HepG2 (cell line): ENCODE results near the gene SIX5. TPM values are rescaled to one million over a fixed set of nuclear protein-coding genes. Genes with fewer than 3 reads are reported as not detected.

Experiments used
- ARNT ChIP-seq: fragments of 450-650 bp; IDR thresholded peaks from 2 replicates; pipeline ENCODE4 v1.6.1; 2017
- ETV5 ChIP-seq: IDR thresholded peaks from 2 replicates; pipeline ENCODE4 v1.6.1; 2018; ENCODE audit warnings: missing biosample characterization, missing genetic modification reagents, inconsistent platforms, borderline replicate concordance
- HNRNPLL ChIP-seq: fragments of 200-400 bp; formaldehyde crosslinking; IDR thresholded peaks from 2 replicates; pipeline ENCODE4 v1.6.1; 2017; ENCODE audit warnings: mild to moderate bottlenecking, low read depth, low read length; ENCODE audit not compliant: poor library complexity, severe bottlenecking
- IRF2 ChIP-seq: IDR thresholded peaks from 2 replicates; pipeline ENCODE4 v1.6.1; 2018; ENCODE audit warnings: missing genetic modification reagents, missing compliant biosample characterization
- MYC ChIP-seq: sonication (generic); formaldehyde crosslinking; IDR thresholded peaks from 2 replicates; pipeline ENCODE4 v1.9.0; 2021; ENCODE audit warnings: missing genetic modification reagents, borderline replicate concordance
- SMYD3 ChIP-seq: sonication (generic); formaldehyde crosslinking; IDR thresholded peaks from 2 replicates; pipeline ENCODE4 v1.8.1; 2023; ENCODE audit warnings: mild to moderate bottlenecking, missing genetic modification reagents
- TFDP1 ChIP-seq: IDR thresholded peaks from 2 replicates; pipeline ENCODE4 v1.6.1; 2016; ENCODE audit warnings: missing compliant biosample characterization, missing genetic modification reagents, borderline replicate concordance
- ZHX1 ChIP-seq: sonication (generic); formaldehyde crosslinking; IDR thresholded peaks from 2 replicates; pipeline ENCODE4 v1.8.1; 2022; ENCODE audit warnings: low read depth, mild to moderate bottlenecking, missing genetic modification reagents
- ZMAT5 ChIP-seq: sonication (generic); formaldehyde crosslinking; IDR thresholded peaks from 2 replicates; pipeline ENCODE4 v1.5.0; 2020; ENCODE audit warnings: mild to moderate bottlenecking, low read depth, missing genetic modification reagents, borderline replicate concordance
- ZNF296 ChIP-seq: sonication (generic); formaldehyde crosslinking; conservative IDR thresholded peaks from 2 replicates; pipeline ENCODE4 v1.5.0; 2020; ENCODE audit warnings: mild to moderate bottlenecking, missing genetic modification reagents
- ZNF335 ChIP-seq: sonication (generic); formaldehyde crosslinking; IDR thresholded peaks from 2 replicates; pipeline ENCODE4 v1.4.0; 2020; ENCODE audit warnings: missing genetic modification reagents
- ZNF775 ChIP-seq: sonication (generic); formaldehyde crosslinking; IDR thresholded peaks from 2 replicates; pipeline ENCODE4 v1.4.0; 2020; ENCODE audit warnings: missing genetic modification reagents, mild to moderate bottlenecking, moderate library complexity, borderline replicate concordance
- polyA plus RNA-seq, 8 experiments: library from polyadenylated mRNA; depleted of rRNA in 3 of 8; stranded (reverse) in 7 of 8; unstranded in 1 of 8; fragments of >200 nt; fragmentation: Illumina TruSeq in 4 of 8; extraction: Trizol in 4 of 8; gene quantifications; 2 replicates each; pipeline versions ENCODE4 v1.2.1 to v1.2.3, GENCODE V29; 2011 to 2016; ENCODE audit warnings: low read depth in 4 of 8, missing spikeins in 1 of 8, mixed read lengths in 1 of 8; ENCODE audit not compliant: insufficient read depth in 1 of 8
- total RNA-seq, 5 experiments: library from RNA; depleted of rRNA; stranded (reverse); fragments of >200 nt; fragmentation: Illumina TruSeq; extraction: Trizol; gene quantifications; 2 replicates each; pipeline ENCODE4 v1.2.3, GENCODE V29; 2016; ENCODE audit warnings: low read depth in 1 of 5
- TF ChIP-seq, protein P1 (sequence below): sonication (generic); formaldehyde crosslinking; IDR thresholded peaks from 2 replicates; pipeline ENCODE4 v1.4.0; 2020; ENCODE audit warnings: missing genetic modification reagents

The SIX5 gene
- total and polyA plus RNA-seq, 2 of the 13 experiments (the other 11 are each of a cell fraction or from before 2014, with no cell fraction given) = 7.7 to 10.5 TPM

GRCh38 chr19:45730368-45731288 is 38.4 kb downstream of the SIX5 start, which contains the start of gene FBXO46 (continued):
- TF ChIP-seq, protein P1, sequence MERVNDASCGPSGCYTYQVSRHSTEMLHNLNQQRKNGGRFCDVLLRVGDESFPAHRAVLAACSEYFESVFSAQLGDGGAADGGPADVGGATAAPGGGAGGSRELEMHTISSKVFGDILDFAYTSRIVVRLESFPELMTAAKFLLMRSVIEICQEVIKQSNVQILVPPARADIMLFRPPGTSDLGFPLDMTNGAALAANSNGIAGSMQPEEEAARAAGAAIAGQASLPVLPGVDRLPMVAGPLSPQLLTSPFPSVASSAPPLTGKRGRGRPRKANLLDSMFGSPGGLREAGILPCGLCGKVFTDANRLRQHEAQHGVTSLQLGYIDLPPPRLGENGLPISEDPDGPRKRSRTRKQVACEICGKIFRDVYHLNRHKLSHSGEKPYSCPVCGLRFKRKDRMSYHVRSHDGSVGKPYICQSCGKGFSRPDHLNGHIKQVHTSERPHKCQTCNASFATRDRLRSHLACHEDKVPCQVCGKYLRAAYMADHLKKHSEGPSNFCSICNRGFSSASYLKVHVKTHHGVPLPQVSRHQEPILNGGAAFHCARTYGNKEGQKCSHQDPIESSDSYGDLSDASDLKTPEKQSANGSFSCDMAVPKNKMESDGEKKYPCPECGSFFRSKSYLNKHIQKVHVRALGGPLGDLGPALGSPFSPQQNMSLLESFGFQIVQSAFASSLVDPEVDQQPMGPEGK (CRISPR knock-in tag) = peak; percentile 68
- TF ChIP-seq IRF2 (CRISPR knock-in tag) (peak; percentile 93), ARNT (no peak), TFDP1 (CRISPR knock-in tag) (peak; percentile 81), ZMAT5 (CRISPR knock-in tag) (no peak), ZNF775 (CRISPR knock-in tag) (no peak), HNRNPLL (peak; percentile 68), ZNF335 (CRISPR knock-in tag) (peak; percentile 33; the same call in 1 of the 2 replicates), ETV5 (peak; percentile 51; the same call in 1 of the 2 replicates), ZHX1 (no peak), SMYD3 (CRISPR knock-in tag) (no peak), ZNF296 (CRISPR knock-in tag) (no peak), MYC (CRISPR knock-in tag) (peak; percentile 63; the same call in 1 of the 2 replicates)
